22Rv1 (cell line): ENCODE measurements around the gene TLR9.

Experiments used
- CTCF ChIP-seq: fragments of 450-650 bp; IDR thresholded peaks from 2 replicates; pipeline ENCODE4 v1.5.1; 2017; ENCODE audit warnings: mild to moderate bottlenecking
- ZFX ChIP-seq: fragments of 450-650 bp; IDR thresholded peaks from 2 replicates; pipeline ENCODE4 v1.6.1; 2017; ENCODE audit warnings: antibody characterized with exemption, borderline replicate concordance

GRCh38 chr3:52213005-52213404 lies 12.4 kb downstream of the TLR9 start:
- no peak for TF ChIP-seq CTCF
- TF ChIP-seq ZFX: no peak
